GM18511 (cell line): ENCODE measurements around the gene FAM9B.

Experiments used
- ATAC-seq: cut with Tn5 transposase; IDR thresholded peaks from one replicate; pipeline ENCODE4 v1.9.1; 2021; ENCODE audit warnings: mild to moderate bottlenecking, moderate library complexity; ENCODE audit not compliant: unreplicated experiment

Gene FAM9B

DNA sequence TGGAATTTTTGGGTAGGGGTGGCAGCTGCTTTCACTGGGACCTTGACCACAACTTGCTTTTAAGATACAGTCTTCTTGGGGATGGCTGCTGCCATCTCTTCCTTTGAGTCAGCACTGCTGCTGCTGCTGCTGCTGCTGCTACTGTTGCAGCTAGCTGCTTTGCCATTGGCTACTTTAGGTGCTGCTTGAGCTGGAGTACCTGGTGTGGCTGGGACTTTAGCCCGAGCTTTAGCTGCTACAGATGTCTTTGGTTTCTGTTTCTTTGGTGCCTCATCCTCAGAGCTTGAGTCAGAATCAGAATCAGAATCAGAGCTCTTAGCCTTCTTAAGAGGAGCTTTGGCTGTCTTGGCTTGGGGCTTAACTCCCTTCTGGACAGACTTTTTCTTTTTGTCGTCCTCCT, 52.2 kb downstream of the FAM9B start:
- ATAC-seq, result peak; percentile 63

DNA sequence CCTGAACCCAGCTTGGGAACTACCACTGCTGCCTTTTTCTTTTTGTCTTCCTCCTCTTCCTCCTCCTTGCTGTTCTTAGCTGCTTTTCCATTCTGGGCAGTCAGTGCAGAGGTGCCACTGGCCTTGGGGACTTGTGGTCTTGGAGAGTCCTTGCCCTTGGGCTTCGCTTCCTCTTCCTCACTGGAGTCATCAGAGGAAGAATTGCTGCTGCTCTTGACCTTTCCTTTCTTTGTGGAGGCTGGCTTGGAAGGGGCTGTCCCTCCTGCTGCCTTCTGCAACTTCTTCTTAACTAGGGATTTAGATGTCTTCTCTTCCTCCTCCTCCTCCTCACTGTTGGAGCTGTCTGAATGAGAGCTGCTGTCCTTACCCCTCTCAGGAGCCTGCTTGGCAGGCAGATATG, 53.2 kb downstream of the FAM9B start:
- no peak for ATAC-seq
